IMR-90 (cell line): Measurements from ENCODE around the gene CALML4. TPM values are rescaled to one million over a fixed set of nuclear protein-coding genes. Genes with fewer than 3 reads are reported as not detected.

Source experiments
- ATAC-seq: fragments of 200-7000 bp; cut with Tn5 transposase; 2 replicates; pipeline ENCODE4 v1.9.1; 2020; ENCODE audit warnings: low read depth, mild to moderate bottlenecking, moderate library complexity
- BruUV-seq: library from RNA; stranded (reverse); fragments of 400-500 nt; replicated peaks from 2 replicates; lab custom pipeline; 2021; lab: Mats Ljungman, UMichigan
- CTCF ChIA-PET: fragments of 300-600 bp; formaldehyde crosslinking; extraction: SDS; loops from one replicate; lab custom pipeline; 2021; ENCODE audit warnings: antibody characterized with exemption; lab: Yijun Ruan, JAX
- POLR2A ChIA-PET: fragments of 300-600 bp; sonication (Branson Sonifier 250); formaldehyde crosslinking; loops from one replicate; lab custom pipeline; 2022; ENCODE audit warnings: antibody characterized with exemption; ENCODE audit not compliant: unreplicated experiment; lab: Charles Lee
- DNase-seq: peaks from one replicate; pipeline ENCODE4 v3.0.0; 2013
- H2AFZ ChIP-seq: replicated peaks from 2 replicates; pipeline ENCODE3; 2013; ENCODE audit warnings: low read length, mild to moderate bottlenecking; ENCODE audit not compliant: poor library complexity
- H2AK5ac ChIP-seq: 2 replicates; pipeline ENCODE4 v1.6.1; 2013; ENCODE audit warnings: low read depth, low read length, inconsistent platforms
- H2AK9ac ChIP-seq: replicated peaks from 2 replicates; pipeline ENCODE3; 2013; ENCODE audit warnings: mild to moderate bottlenecking, low read depth, low read length, moderate library complexity; ENCODE audit not compliant: poor library complexity
- H2BK120ac ChIP-seq: 2 replicates; pipeline ENCODE4 v1.6.1; 2013; ENCODE audit warnings: low read depth, low read length, inconsistent platforms
- H2BK15ac ChIP-seq: 3 replicates; pipeline ENCODE4 v1.6.1; 2013; ENCODE audit warnings: low read depth, low read length, inconsistent platforms
- H2BK20ac ChIP-seq: 2 replicates; pipeline ENCODE4 v1.6.1; 2013; ENCODE audit warnings: low read depth, mild to moderate bottlenecking, inconsistent platforms, low read length, moderate library complexity
- H2BK5ac ChIP-seq: 2 replicates; pipeline ENCODE4 v1.6.1; 2013; ENCODE audit warnings: mild to moderate bottlenecking, low read depth, low read length, inconsistent platforms; ENCODE audit not compliant: poor library complexity, severe bottlenecking
- H3K14ac ChIP-seq: replicated peaks from 2 replicates; pipeline ENCODE4 v1.6.1; 2013; ENCODE audit warnings: low read depth, low read length, inconsistent platforms
- H3K18ac ChIP-seq: 2 replicates; pipeline ENCODE4 v1.6.1; 2013; ENCODE audit warnings: low read depth, low read length, control low read depth
- H3K23ac ChIP-seq: 2 replicates; pipeline ENCODE4 v1.6.1; 2013; ENCODE audit warnings: low read depth, low read length, inconsistent platforms
- H3K27ac ChIP-seq: 2 replicates; pipeline ENCODE4 v1.5.1; 2013; ENCODE audit warnings: mild to moderate bottlenecking, control low read depth, low read length; ENCODE audit not compliant: insufficient read depth
- H3K27me3 ChIP-seq: 2 replicates; pipeline ENCODE4 v1.6.1; 2013; ENCODE audit warnings: low read length; ENCODE audit not compliant: control insufficient read depth, insufficient read depth
- H3K36me3 ChIP-seq: 2 replicates; pipeline ENCODE4 v1.6.1; 2013; ENCODE audit warnings: low read length, mixed read lengths; ENCODE audit not compliant: control insufficient read depth, insufficient read depth
- H3K4ac ChIP-seq: 2 replicates; pipeline ENCODE4 v1.6.1; 2013; ENCODE audit warnings: low read depth, low read length, inconsistent platforms
- H3K4me1 ChIP-seq: 2 replicates; pipeline ENCODE4 v1.6.1; 2013; ENCODE audit warnings: low read length, mixed read lengths; ENCODE audit not compliant: control insufficient read depth, insufficient read depth
- H3K4me2 ChIP-seq: 2 replicates; pipeline ENCODE4 v1.6.1; 2013; ENCODE audit warnings: low read depth, mild to moderate bottlenecking, control low read depth, low read length, moderate library complexity
- H3K4me3 ChIP-seq: 2 replicates; pipeline ENCODE4 v1.5.1; 2013; ENCODE audit warnings: low read depth, mild to moderate bottlenecking, control low read depth, low read length, moderate library complexity; ENCODE audit not compliant: insufficient read depth
- H3K56ac ChIP-seq: 2 replicates; pipeline ENCODE4 v1.6.1; 2013; ENCODE audit warnings: low read length, inconsistent platforms; ENCODE audit not compliant: insufficient read depth; ENCODE audit errors: extremely low read depth
- H3K79me1 ChIP-seq, 2 experiments: 2 replicates each; pipeline ENCODE4 v1.6.1; 2013; ENCODE audit warnings: low read length in 2 of 2, inconsistent platforms in 1 of 2, low read depth in 1 of 2
- H3K9ac ChIP-seq: 2 replicates; pipeline ENCODE4 v1.6.1; 2013; ENCODE audit warnings: low read depth, low read length, control low read depth
- H3K9me1 ChIP-seq: 2 replicates; pipeline ENCODE4 v1.6.1; 2013; ENCODE audit warnings: low read length, inconsistent platforms; ENCODE audit not compliant: insufficient read depth
- H3K9me3 ChIP-seq: 2 replicates; pipeline ENCODE4 v1.6.1; 2013; ENCODE audit warnings: low read length; ENCODE audit not compliant: control insufficient read depth, insufficient read depth
- H4K20me1 ChIP-seq: 2 replicates; pipeline ENCODE4 v1.6.1; 2013; ENCODE audit warnings: low read length, inconsistent platforms; ENCODE audit not compliant: insufficient read depth
- H4K5ac ChIP-seq: 2 replicates; pipeline ENCODE4 v1.6.1; 2013; ENCODE audit warnings: mild to moderate bottlenecking, low read depth, low read length, control low read depth
- H4K8ac ChIP-seq, 2 experiments: 2 replicates each; pipeline ENCODE4 v1.6.1; 2013; ENCODE audit warnings: low read depth in 2 of 2, low read length in 2 of 2, control low read depth in 1 of 2, inconsistent platforms in 1 of 2
- H4K91ac ChIP-seq: 2 replicates; pipeline ENCODE4 v1.6.1; 2013; ENCODE audit warnings: low read depth, low read length, inconsistent platforms; ENCODE audit not compliant: insufficient read depth
- CHD1 ChIP-seq: IDR thresholded peaks from 2 replicates; pipeline ENCODE4 v1.6.1; 2012; ENCODE audit warnings: low read depth, low read length, improper control_type of control experiment
- MAZ ChIP-seq: IDR thresholded peaks from 2 replicates; pipeline ENCODE4 v1.6.1; 2012; ENCODE audit warnings: low read depth, mild to moderate bottlenecking, low read length, improper control_type of control experiment, moderate library complexity, borderline replicate concordance
- MXI1 ChIP-seq: IDR thresholded peaks from 2 replicates; pipeline ENCODE4 v1.6.1; 2012; ENCODE audit warnings: low read depth, mild to moderate bottlenecking, low read length, moderate library complexity, borderline replicate concordance
- NFE2L2 ChIP-seq: fragments of 150-350 bp; IDR thresholded peaks from 2 replicates; pipeline ENCODE4 v1.6.1; 2016; ENCODE audit warnings: low read depth, mild to moderate bottlenecking, low read length
- WGBS, 2 experiments: methylation state at CpG; one replicate each; pipeline versions ENCODE4 v1.1.5 to v1.1.7; 2013; ENCODE audit warnings: missing lambda C conversion rate in 2 of 2; ENCODE audit not compliant: insufficient read length in 1 of 2; ENCODE audit errors: extremely low coverage in 2 of 2; 5-methylcytosine and 5-hydroxymethylcytosine counted together
- dilution Hi-C: fragments of 300-500 bp; cut with HindIII; formaldehyde crosslinking; loops from one replicate; pipeline ENCODE4 v1.14.3; 2018; ENCODE audit warnings: low sequenced_read_pairs; ENCODE audit not compliant: unreplicated experiment
- in situ Hi-C: fragments of 300-500 bp; cut with MboI; formaldehyde crosslinking; loops from 3 replicates; pipeline ENCODE4 v1.14.3; 2019; ENCODE audit warnings: low sequenced_read_pairs, inconsistent platforms, mixed read lengths
- intact Hi-C: fragments of 100-400 bp; cut with micrococcal nuclease; formaldehyde crosslinking; loops from 2 replicates; pipeline ENCODE4 v1.10.0; 2022
- polyA plus RNA-seq, 3 experiments: library from polyadenylated mRNA; depleted of rRNA; stranded (reverse); fragments of >200 nt; gene quantifications; 2 replicates each; pipeline ENCODE4 v1.2.3, GENCODE V29; 2012; ENCODE audit warnings: low replicate concordance in 1 of 3
- total RNA-seq: library from RNA; depleted of rRNA; stranded (reverse); fragments of >200 nt; gene quantifications from 2 replicates; pipeline ENCODE4 v1.2.3, GENCODE V29; 2012

CALML4 gene
- total and polyA plus RNA-seq, 2 of the 4 experiments (the other 2 are of a cell fraction), result 0.36 to 1.3 TPM

DNA sequence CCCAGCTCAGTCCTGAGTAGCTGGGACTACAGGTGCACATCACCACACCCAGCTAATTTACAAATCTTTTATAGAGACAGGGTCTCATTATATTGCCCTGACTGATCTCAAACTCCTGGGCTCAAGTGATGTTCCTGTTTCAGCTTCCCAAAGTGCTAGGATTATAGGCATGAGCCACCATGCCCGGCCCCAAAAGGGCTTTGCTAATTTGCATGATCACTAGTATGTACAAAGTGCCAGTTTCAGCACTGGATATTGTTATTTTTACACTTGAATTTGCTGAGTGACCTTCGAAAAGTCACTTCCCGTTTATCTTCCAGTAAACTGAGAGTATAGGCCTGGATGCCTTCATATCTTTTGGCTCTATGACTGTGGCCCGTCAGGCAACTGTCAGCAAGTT lies 12.2 kb upstream of the CALML4 start:
- no peak overlapping the region for H2AK5ac ChIP-seq
- no peak overlapping the region for H4K5ac ChIP-seq
- no peak overlapping the region for H3K27ac ChIP-seq
- H2BK15ac ChIP-seq, result no peak overlapping the region
- no peaks in the 10 kb centered on the region; the same call in 1 of the 2 replicates for H3K36me3 ChIP-seq
- H3K79me1 ChIP-seq, result peaks cover 39 to 55% of the 10 kb centered on the region in 2 experiments
- intact Hi-C loops, result no loop called here
- H4K8ac ChIP-seq, result no peak overlapping the region
- no peak overlapping the region for H2BK120ac ChIP-seq
- H3K27me3 ChIP-seq, result no peaks in the 10 kb centered on the region
- CTCF ChIA-PET, result no interaction called here
- H3K56ac ChIP-seq, result no peak overlapping the region
- no peak overlapping the region for H2AFZ ChIP-seq
- DNase-seq (no peak), ATAC-seq (no peak)
- TF ChIP-seq MAZ (no peak), CHD1 (no peak), NFE2L2 (no peak), MXI1 (no peak)
- no peaks in the 10 kb centered on the region for H3K4me1 ChIP-seq
- H3K9ac ChIP-seq, result no peak overlapping the region
- no peak overlapping the region for H3K4me2 ChIP-seq
- H2BK5ac ChIP-seq, result no peak overlapping the region
- no peak overlapping the region for H2BK20ac ChIP-seq
- H3K18ac ChIP-seq, result no peak overlapping the region
- BruUV-seq, result no TSS peak
- H4K91ac ChIP-seq, result no peak overlapping the region
- dilution Hi-C loops, result no loop called here
- WGBS, 2 experiments, result 100% methylated on average over 1 of the region's 4 CpGs; no CpG with 5 or more reads in 1 of the 2 experiments
- H3K9me3 ChIP-seq, result no peaks in the 10 kb centered on the region
- H3K9me1 ChIP-seq, result peaks cover 15% of the 10 kb centered on the region; the same call in 1 of the 2 replicates
- no peak overlapping the region for H3K4ac ChIP-seq
- no peak overlapping the region for H2AK9ac ChIP-seq
- in situ Hi-C loops, result no loop called here
- POLR2A ChIA-PET, result no interaction called here
- no peak overlapping the region for H3K4me3 ChIP-seq
- peaks cover 23% of the 10 kb centered on the region; the same call in 1 of the 2 replicates for H4K20me1 ChIP-seq
- no peak overlapping the region for H3K14ac ChIP-seq
- H3K23ac ChIP-seq, result no peak overlapping the region
